Heart left ventricle (tissue), 16 donors: ENCODE results near the gene CBLB. TPM values are rescaled to one million over a fixed set of nuclear protein-coding genes. Genes with fewer than 3 reads are reported as not detected.

Experiments used
- ATAC-seq, 4 donors: fragments of 200-7000 bp; cut with Tn5 transposase; one replicate each; pipeline ENCODE4 v1.9.1; 2020 to 2022; ENCODE audit warnings: moderate library complexity in 4 of 4, mild to moderate bottlenecking in 3 of 4, moderate number of reproducible peaks in 1 of 4
- DNase-seq, 5 donors: peaks; one replicate each; pipeline ENCODE4 v3.0.0-alpha.2; 2020
- H3K27ac ChIP-seq, 12 donors: fragments of 200-600 bp; sonication (generic) in 4 of 12; one replicate each; pipeline versions ENCODE4 v1.5.0 to v1.8.0; 2016 to 2022; ENCODE audit warnings: mild to moderate bottlenecking in 2 of 12
- H3K27me3 ChIP-seq, 9 donors: fragments of 200-600 bp; sonication (generic) in 2 of 9; one replicate each; pipeline versions ENCODE4 v1.5.1 to v1.8.0; 2016 to 2022; ENCODE audit warnings: mild to moderate bottlenecking in 3 of 9
- H3K36me3 ChIP-seq, 9 donors: fragments of 200-600 bp; sonication (generic) in 2 of 9; one replicate each; pipeline versions ENCODE4 v1.5.0 to v1.8.0; 2018 to 2022; ENCODE audit warnings: mild to moderate bottlenecking in 2 of 9
- H3K4me1 ChIP-seq, 12 donors: fragments of 200-600 bp; sonication (generic) in 4 of 12; one replicate each; pipeline versions ENCODE4 v1.5.0 to v1.8.0; 2016 to 2022; ENCODE audit warnings: mild to moderate bottlenecking in 3 of 12
- H3K4me3 ChIP-seq, 12 donors: fragments of 200-600 bp; sonication (generic) in 4 of 12; one replicate each; pipeline versions ENCODE4 v1.5.0 to v1.8.0; 2017 to 2022; ENCODE audit warnings: mild to moderate bottlenecking in 9 of 12, moderate library complexity in 4 of 12
- H3K9me3 ChIP-seq, 12 donors: fragments of 200-600 bp; sonication (generic) in 4 of 12; one replicate each; pipeline versions ENCODE4 v1.5.0 to v1.8.0; 2016 to 2022; ENCODE audit warnings: mild to moderate bottlenecking in 1 of 12
- CTCF ChIP-seq, 12 donors: fragments of 200-600 bp; sonication (generic) in 4 of 12; IDR thresholded peaks; one replicate each; pipeline versions ENCODE4 v1.5.0 to v1.8.0; 2018 to 2022; ENCODE audit warnings: antibody characterized with exemption in 12 of 12, mild to moderate bottlenecking in 5 of 12
- POLR2A ChIP-seq, 2 donors: fragments of 450-650 bp; IDR thresholded peaks; one replicate each; pipeline ENCODE4 v1.6.1; 2017; ENCODE audit warnings: antibody characterized with exemption in 2 of 2, mild to moderate bottlenecking in 2 of 2, moderate library complexity in 2 of 2
- WGBS, 4 donors: extraction: QIAGEN DNeasy Blood & Tissue Kit in 2 of 4; methylation state at CpG; one replicate each; pipeline versions ENCODE4 v1.1.5 to v1.1.7; 2013 to 2018; 5-methylcytosine and 5-hydroxymethylcytosine counted together
- intact Hi-C, 10 donors: fragments of 100-400 bp; cut with DNase I; formaldehyde crosslinking; loops; one replicate each; pipeline versions ENCODE4 v1.11.1 to v1.14.2; 2022
- polyA plus RNA-seq, 2 donors: library from polyadenylated mRNA; stranded (reverse); fragments of 200-250 nt; gene quantifications; one replicate each; pipeline ENCODE4 v1.2.3, GENCODE V29; 2013
- total RNA-seq, 9 donors: library from RNA; depleted of rRNA in 2 of 9; stranded (reverse); fragments of >200 nt in 2 of 9; fragmentation: NEBNext Ultra II Directional in 3 of 9; extraction: Animal tissue kit (Norgen Biotek cat#: 25700) in 3 of 9; gene quantifications; one replicate each; pipeline versions ENCODE4 v1.1.0 to v1.2.4, GENCODE V29; 2016 to 2023
- donor health status: ischemic (EF 13 %, LVEDD 7.1; RV severe dilation, severe dysfunction).
- donor health status: healthy with polysubstance abuse.
- donor health status: DM: no; HTN: yes; CAD: no.
- donor health status: DM: no; HTN: no; CAD: no.
- donor health status: ischemic (EF 25% LVEDD 6.9; RV normal size, moderate dysfunction).
- donor health status: ischemic (EF 25% LVEDD 5.7; RV mildly dilated, moderate dysfunction).
- donor health status: healthy.
- donor health status: DM: yes; HTN: yes; CAD: no.
- donor health status: ischemic (EF 35%, LVEDD 5.7; RV mildly dilated, moderate dysfunction).
- donor health status: nonischemic (EF 11% LVEDD 7.7; RV severe dilation, severe dysfunction).
- donor health status: DM: yes; HTN: yes; CAD: no.
- donor health status: PGD.
- donor health status: ischemic (EF 29% LVEDD 5.4; RV normal size, mild dysfunction).
- donor health status: nonischemic (EF 23%, LVEDD 6.1; RV moderate dilation, normal function).

The CBLB gene
- total and polyA plus RNA-seq, 11 donors, result 18.6 to 74.4 (median 42.3) TPM

- no peak for TF ChIP-seq CTCF (IDR thresholded peaks at IDR 0.05)
- no peak for TF ChIP-seq POLR2A (IDR thresholded peaks at IDR 0.05)
- H3K4me1 ChIP-seq, result peaks cover 11 to 80% (median 58%) of the 10 kb centered on the region in 12 donors
- H3K27ac ChIP-seq, result peak overlapping the region; percentile 66 to 86 (median 76)
- intact Hi-C loops, result loop anchor here in 1 of 10 donors (5.0 kb wide), 1 partner anchor 43 kb away; the partner anchor contains the start of gene CBLB
- H3K9me3 ChIP-seq, result no peaks in the 10 kb centered on the region
- H3K36me3 ChIP-seq, result peaks cover 0 to 4% (median 0%) of the 10 kb centered on the region in 9 donors
- no peaks in the 10 kb centered on the region for H3K27me3 ChIP-seq
- DNase-seq, result no peak
- H3K4me3 ChIP-seq, result no peak overlapping the region
- no peak for ATAC-seq
- 84 to 90% (median 89%) methylated on average over 2 of the region's 2 CpGs for WGBS, 4 donors
These were observed 44.7 kb downstream of the CBLB start for GRCh38 chr3:105824129-105824528.

GRCh38 chr3:105823149-105823867 is 45.5 kb downstream of the CBLB start:
- intact Hi-C loops, result loop anchor here in 2 of 10 donors (1.0 to 5.0 kb wide), 2 partner anchors 31 to 44 kb away; partner anchors contain the start of gene CBLB (in 1 of the 2)
- Histone ChIP-seq H3K27ac (peak overlapping the region; percentile 66 to 86 (median 76)), H3K9me3 (no peaks in the 10 kb centered on the region), H3K36me3 (peaks cover 0 to 4% (median 0%) of the 10 kb centered on the region in 9 donors), H3K4me1 (peaks cover 11 to 72% (median 51%) of the 10 kb centered on the region in 12 donors), H3K4me3 (no peak overlapping the region), H3K27me3 (no peaks in the 10 kb centered on the region)
- DNase-seq (peak in 1 of 5 donors; percentile 24), ATAC-seq (peak; percentile 23 to 62 (median 42))
- TF ChIP-seq POLR2A (IDR thresholded peaks at IDR 0.05) (no peak), CTCF (IDR thresholded peaks at IDR 0.05) (no peak)
- WGBS, 4 donors, result 38 to 52% (median 46%) methylated on average over 4 of the region's 4 CpGs

GRCh38 chr3:105822171-105823123 is 46.4 kb downstream of the CBLB start:
- intact Hi-C loops, result loop anchor here in 2 of 10 donors (1.0 to 5.0 kb wide), 2 partner anchors 30 to 45 kb away; partner anchors contain the start of gene CBLB (in 1 of the 2)
- peaks cover 5 to 66% (median 44%) of the 10 kb centered on the region in 12 donors for H3K4me1 ChIP-seq

More at GRCh38 chr3:105822171-105823123, 46.4 kb downstream of the CBLB start:
- Histone ChIP-seq H3K27me3 (no peaks in the 10 kb centered on the region), H3K4me3 (no peak overlapping the region), H3K27ac (peak overlapping the region; percentile 66 to 86 (median 76)), H3K9me3 (no peaks in the 10 kb centered on the region), H3K36me3 (peaks cover 0 to 4% (median 0%) of the 10 kb centered on the region in 9 donors)
- 34 to 45% (median 41%) methylated on average over 3 of the region's 3 CpGs for WGBS, 4 donors
- ATAC-seq, result peak; percentile 77 to 86 (median 80)
- TF ChIP-seq CTCF (IDR thresholded peaks at IDR 0.05) (no peak), POLR2A (IDR thresholded peaks at IDR 0.05) (no peak)
- DNase-seq, result no peak
